ENCODE results near the gene ACP7. TPM values are rescaled to one million over a fixed set of nuclear protein-coding genes. Genes with fewer than 3 reads are reported as not detected.

Gene ACP7
- total RNA-seq, 2 donors from 2014 or later = not detected

DNA sequence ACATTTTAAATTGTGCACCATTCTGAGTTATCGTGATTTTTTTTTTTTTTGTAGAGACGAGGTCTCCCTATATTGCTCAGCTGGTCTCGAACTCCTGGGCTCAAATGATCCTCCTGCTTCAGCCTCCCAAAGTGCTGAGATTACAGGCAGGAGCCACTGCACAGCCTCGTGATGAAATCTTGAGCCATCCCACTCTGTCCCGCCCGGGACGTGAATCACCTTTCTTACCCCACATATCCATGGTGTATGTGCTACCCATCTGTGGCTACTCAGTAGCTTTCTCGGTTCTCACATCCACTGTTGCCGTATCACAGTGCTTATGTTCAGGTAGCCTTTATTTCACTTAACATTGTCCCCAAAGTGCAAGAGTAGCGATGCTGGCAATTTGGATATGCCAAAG lies 67.9 kb downstream of the ACP7 start:
- H3K36me3 ChIP-seq = no peaks in the 10 kb centered on the region
- H3K9me3 ChIP-seq = no peaks in the 10 kb centered on the region
- H3K4me1 ChIP-seq = peaks cover 0 to 22% of the 10 kb centered on the region in 2 donors
- no peak overlapping the region for H3K27ac ChIP-seq
- H3K27me3 ChIP-seq = no peaks in the 10 kb centered on the region
- DNase-seq (ENCODE audit: low spot score) = no peak
- TF ChIP-seq, protein P1, sequence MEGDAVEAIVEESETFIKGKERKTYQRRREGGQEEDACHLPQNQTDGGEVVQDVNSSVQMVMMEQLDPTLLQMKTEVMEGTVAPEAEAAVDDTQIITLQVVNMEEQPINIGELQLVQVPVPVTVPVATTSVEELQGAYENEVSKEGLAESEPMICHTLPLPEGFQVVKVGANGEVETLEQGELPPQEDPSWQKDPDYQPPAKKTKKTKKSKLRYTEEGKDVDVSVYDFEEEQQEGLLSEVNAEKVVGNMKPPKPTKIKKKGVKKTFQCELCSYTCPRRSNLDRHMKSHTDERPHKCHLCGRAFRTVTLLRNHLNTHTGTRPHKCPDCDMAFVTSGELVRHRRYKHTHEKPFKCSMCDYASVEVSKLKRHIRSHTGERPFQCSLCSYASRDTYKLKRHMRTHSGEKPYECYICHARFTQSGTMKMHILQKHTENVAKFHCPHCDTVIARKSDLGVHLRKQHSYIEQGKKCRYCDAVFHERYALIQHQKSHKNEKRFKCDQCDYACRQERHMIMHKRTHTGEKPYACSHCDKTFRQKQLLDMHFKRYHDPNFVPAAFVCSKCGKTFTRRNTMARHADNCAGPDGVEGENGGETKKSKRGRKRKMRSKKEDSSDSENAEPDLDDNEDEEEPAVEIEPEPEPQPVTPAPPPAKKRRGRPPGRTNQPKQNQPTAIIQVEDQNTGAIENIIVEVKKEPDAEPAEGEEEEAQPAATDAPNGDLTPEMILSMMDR (IDR thresholded peaks at IDR 0.05) = no peak
- H3K4me3 ChIP-seq = no peak overlapping the region

DNA sequence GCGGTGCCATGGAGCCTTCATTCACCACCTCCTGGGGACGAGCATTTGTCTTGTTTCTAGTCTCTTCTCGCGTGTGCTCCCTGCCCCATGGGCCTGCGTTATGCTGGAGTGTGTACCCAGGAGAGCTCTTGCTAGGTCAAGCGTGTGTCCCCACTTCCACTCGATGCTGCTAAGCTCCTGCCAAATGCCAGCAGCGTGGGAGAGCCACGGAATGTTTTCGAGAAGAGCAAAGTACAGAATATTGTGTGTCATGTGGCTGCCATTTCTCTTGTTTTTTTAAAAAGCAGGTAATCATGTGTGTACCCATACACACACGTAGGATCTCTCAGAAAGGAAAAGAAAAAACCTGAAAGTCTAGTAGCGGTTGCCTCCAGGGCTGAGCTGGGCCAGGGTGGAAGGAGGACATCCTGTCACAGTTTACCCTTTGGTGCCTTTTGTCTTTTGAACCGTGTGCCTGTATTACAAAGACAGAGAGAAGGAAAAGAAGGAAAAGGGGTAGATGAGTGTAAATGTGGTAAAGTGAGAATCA lies 70.0 kb downstream of the ACP7 start:
- H3K27me3 ChIP-seq = no peaks in the 10 kb centered on the region
- no peak overlapping the region for H3K4me3 ChIP-seq
- TF ChIP-seq, protein P1 (IDR thresholded peaks at IDR 0.05) = no peak
- no peak for DNase-seq (ENCODE audit: low spot score)
- H3K36me3 ChIP-seq = no peaks in the 10 kb centered on the region
- H3K9me3 ChIP-seq = no peaks in the 10 kb centered on the region
- peaks cover 0 to 37% of the 10 kb centered on the region in 2 donors for H3K4me1 ChIP-seq
- no peak overlapping the region for H3K27ac ChIP-seq

GRCh38 chr19:39154629-39155100 lies 70.5 kb downstream of the ACP7 start:
- Histone ChIP-seq H3K4me1 (peaks cover 0 to 39% of the 10 kb centered on the region in 2 donors), H3K4me3 (no peak overlapping the region), H3K27me3 (no peaks in the 10 kb centered on the region), H3K36me3 (no peaks in the 10 kb centered on the region), H3K9me3 (no peaks in the 10 kb centered on the region), H3K27ac (no peak overlapping the region)
- TF ChIP-seq, protein P1 (IDR thresholded peaks at IDR 0.05) = no peak
- DNase-seq (ENCODE audit: low spot score) = no peak

- Histone ChIP-seq H3K27me3 (no peaks in the 10 kb centered on the region), H3K36me3 (no peaks in the 10 kb centered on the region), H3K4me3 (no peak overlapping the region), H3K4me1 (peaks cover 0 to 44% of the 10 kb centered on the region in 2 donors), H3K27ac (no peak overlapping the region), H3K9me3 (no peaks in the 10 kb centered on the region)
- TF ChIP-seq, protein P1 (IDR thresholded peaks at IDR 0.05) = no peak
- no peak for DNase-seq (ENCODE audit: low spot score)
Measured at GRCh38 chr19:39155114-39155700, 71.0 kb downstream of the ACP7 start.

GRCh38 chr19:39155741-39156140 lies 71.6 kb downstream of the ACP7 start:
- no peaks in the 10 kb centered on the region for H3K36me3 ChIP-seq
- no peaks in the 10 kb centered on the region for H3K27me3 ChIP-seq
- H3K9me3 ChIP-seq = no peaks in the 10 kb centered on the region
- peaks cover 0 to 47% of the 10 kb centered on the region in 2 donors for H3K4me1 ChIP-seq
- TF ChIP-seq, protein P1 (IDR thresholded peaks at IDR 0.05) = no peak
- no peak overlapping the region for H3K4me3 ChIP-seq
- no peak overlapping the region for H3K27ac ChIP-seq
- no peak for DNase-seq (ENCODE audit: low spot score)

Measured in right atrium auricular region (tissue), 2 donors.